Occipital lobe (tissue), 2 donors: ENCODE results near the gene SAP30BP. TPM values are rescaled to one million over a fixed set of nuclear protein-coding genes. Genes with fewer than 3 reads are reported as not detected.

Source experiments
- DNase-seq: peaks from one replicate; lab custom pipeline; 2025; lab: John Stamatoyannopoulos, UW
- total RNA-seq: library from RNA; depleted of rRNA; stranded (reverse); fragments of >200 nt; gene quantifications from one replicate; pipeline ENCODE4 v1.2.3, GENCODE V29; 2014

Gene SAP30BP
- total RNA-seq, 1 donor from 2014 or later: 34.0 TPM

DNA sequence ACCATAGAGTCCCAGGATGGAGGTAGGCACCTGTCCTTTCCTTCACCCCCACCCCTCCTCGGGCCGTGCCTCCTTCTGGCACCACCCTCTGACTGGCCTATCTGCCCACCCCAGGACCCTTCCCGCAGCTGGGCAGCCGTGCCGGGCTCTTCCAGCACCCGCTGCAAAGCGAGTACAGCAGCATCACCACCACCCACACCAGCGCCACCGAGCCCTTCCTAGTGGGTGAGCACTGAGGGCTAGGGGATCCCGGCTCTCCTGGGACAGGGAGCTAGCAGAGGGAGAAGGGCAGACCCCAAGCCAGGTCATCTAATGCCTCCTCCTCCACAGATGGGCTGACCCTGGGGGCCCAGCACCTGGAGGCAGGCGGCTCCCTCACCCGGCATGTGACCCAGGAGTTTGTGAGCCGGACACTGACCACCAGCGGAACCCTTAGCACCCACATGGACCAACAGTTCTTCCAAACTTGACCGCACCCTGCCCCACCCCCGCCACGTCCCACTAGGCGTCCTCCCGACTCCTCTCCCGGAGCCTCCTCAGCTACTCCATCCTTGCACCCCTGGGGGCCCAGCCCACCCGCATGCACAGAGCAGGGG is 90.0 kb downstream of the SAP30BP start:
- no peak for DNase-seq

Other genes with a start within 250 kb of the SAP30BP start
- 25.4 TPM for gene TMEM94, start 210.7 kb upstream of the SAP30BP start, total RNA-seq
- 4.8 TPM for gene CASKIN2, start 151.8 kb upstream of the SAP30BP start, total RNA-seq
- gene TSEN54, start 150.8 kb upstream of the SAP30BP start, total RNA-seq: 8.1 TPM
- 2.7 TPM for gene LLGL2, start 141.6 kb upstream of the SAP30BP start, total RNA-seq
- gene MYO15B, start 79.5 kb upstream of the SAP30BP start, total RNA-seq: 15.9 TPM
- gene SMIM5, start 33.9 kb upstream of the SAP30BP start, total RNA-seq: 0.47 TPM
- gene RECQL5, start 184 bp upstream of the SAP30BP start, total RNA-seq: 9.8 TPM
- 2.7 TPM for gene ITGB4, start 54.1 kb downstream of the SAP30BP start, total RNA-seq
- 11.4 TPM for gene GALK1, start 97.9 kb downstream of the SAP30BP start, total RNA-seq
- gene UNK, start 117.5 kb downstream of the SAP30BP start, total RNA-seq: 29.2 TPM
- 1.1 TPM for gene UNC13D, start 177.1 kb downstream of the SAP30BP start, total RNA-seq
- 25.9 TPM for gene WBP2, start 188.0 kb downstream of the SAP30BP start, total RNA-seq
- 12.3 TPM for gene TRIM47, start 211.2 kb downstream of the SAP30BP start, total RNA-seq
- 11.9 TPM for gene TRIM65, start 229.6 kb downstream of the SAP30BP start, total RNA-seq
- 30.7 TPM for gene MRPL38, start 237.5 kb downstream of the SAP30BP start, total RNA-seq